B cell (primary cell): ENCODE results near the gene RAB3IL1.

Experiments used
- EZH2 ChIP-seq: IDR thresholded peaks from 2 replicates; pipeline ENCODE4 v1.6.1; 2012; ENCODE audit warnings: borderline replicate concordance, low read depth, mild to moderate bottlenecking, moderate library complexity, low read length; ENCODE audit not compliant: insufficient read depth, poor library complexity, severe bottlenecking
- TF ChIP-seq, protein P1 (sequence below): fragments of 200-600 bp; IDR thresholded peaks from one replicate; pipeline ENCODE4 v1.8.0; 2022; ENCODE audit warnings: antibody characterized with exemption, mild to moderate bottlenecking

- TF ChIP-seq, protein P1, sequence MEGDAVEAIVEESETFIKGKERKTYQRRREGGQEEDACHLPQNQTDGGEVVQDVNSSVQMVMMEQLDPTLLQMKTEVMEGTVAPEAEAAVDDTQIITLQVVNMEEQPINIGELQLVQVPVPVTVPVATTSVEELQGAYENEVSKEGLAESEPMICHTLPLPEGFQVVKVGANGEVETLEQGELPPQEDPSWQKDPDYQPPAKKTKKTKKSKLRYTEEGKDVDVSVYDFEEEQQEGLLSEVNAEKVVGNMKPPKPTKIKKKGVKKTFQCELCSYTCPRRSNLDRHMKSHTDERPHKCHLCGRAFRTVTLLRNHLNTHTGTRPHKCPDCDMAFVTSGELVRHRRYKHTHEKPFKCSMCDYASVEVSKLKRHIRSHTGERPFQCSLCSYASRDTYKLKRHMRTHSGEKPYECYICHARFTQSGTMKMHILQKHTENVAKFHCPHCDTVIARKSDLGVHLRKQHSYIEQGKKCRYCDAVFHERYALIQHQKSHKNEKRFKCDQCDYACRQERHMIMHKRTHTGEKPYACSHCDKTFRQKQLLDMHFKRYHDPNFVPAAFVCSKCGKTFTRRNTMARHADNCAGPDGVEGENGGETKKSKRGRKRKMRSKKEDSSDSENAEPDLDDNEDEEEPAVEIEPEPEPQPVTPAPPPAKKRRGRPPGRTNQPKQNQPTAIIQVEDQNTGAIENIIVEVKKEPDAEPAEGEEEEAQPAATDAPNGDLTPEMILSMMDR = no peak
- TF ChIP-seq EZH2 = no peak
Measured at GRCh38 chr11:61889831-61890230, 27.5 kb downstream of the RAB3IL1 start.
